T-cell (primary cell): ENCODE data around the gene TPCN1. TPM values are rescaled to one million over a fixed set of nuclear protein-coding genes. Genes with fewer than 3 reads are reported as not detected.

Experiments
- ATAC-seq, 4 experiments: fragments of 200-7000 bp in 3 of 4; fragments of 150-1000 bp in 1 of 4; cut with Tn5 transposase; replicated peaks in 1 of 4; 1 replicate in 3 of 4; 2 replicates in 1 of 4; pipeline ENCODE4 v1.10.0; 2021; ENCODE audit warnings: moderate library complexity in 3 of 4, mild to moderate bottlenecking in 2 of 4, moderate number of reproducible peaks in 1 of 4
- CTCF ChIA-PET, 2 donors: fragments of 300-600 bp; sonication (Branson Sonifier 250); formaldehyde crosslinking; loops; one replicate each; lab custom pipeline; 2022; ENCODE audit warnings: antibody characterized with exemption in 2 of 2; lab: Charles Lee
- POLR2A ChIA-PET, 2 donors: fragments of 300-600 bp; sonication (Branson Sonifier 250); formaldehyde crosslinking; loops; one replicate each; lab custom pipeline; 2022; ENCODE audit warnings: antibody characterized with exemption in 2 of 2; lab: Charles Lee
- DNase-seq, 35 experiments: peaks; one replicate each; pipeline versions ENCODE4 v3.0.0 to v3.0.0-alpha.2; 2013 to 2023
- H3K27ac ChIP-seq: one replicate; pipeline ENCODE4 v1.5.1; 2013; ENCODE audit warnings: low read length
- H3K27me3 ChIP-seq, 2 experiments: replicated peaks in 1 of 2; 1 replicate in 1 of 2; 2 replicates in 1 of 2; pipeline versions ENCODE4 v1.6.1 to v1.7.0; 2013; ENCODE audit warnings: low read length in 1 of 2, mixed read lengths in 1 of 2; ENCODE audit not compliant: control insufficient read depth in 2 of 2, insufficient read depth in 2 of 2; ENCODE audit errors: extremely low read depth in 1 of 2
- H3K36me3 ChIP-seq, 2 donors: 1 replicate in 1 of 2; 2 replicates in 1 of 2; pipeline versions ENCODE4 v1.6.1 to v1.7.0; 2013; ENCODE audit warnings: low read length in 1 of 2; ENCODE audit not compliant: control insufficient read depth in 2 of 2, insufficient read depth in 1 of 2; ENCODE audit errors: extremely low read depth in 1 of 2
- H3K4me1 ChIP-seq, 2 experiments: 1 replicate in 1 of 2; 2 replicates in 1 of 2; pipeline versions ENCODE4 v1.6.1 to v1.7.0; 2013; ENCODE audit warnings: low read length in 2 of 2, mixed read lengths in 1 of 2; ENCODE audit not compliant: insufficient read depth in 2 of 2, control insufficient read depth in 1 of 2; ENCODE audit errors: extremely low read depth in 1 of 2
- H3K4me3 ChIP-seq, 2 donors: 1 replicate in 1 of 2; 2 replicates in 1 of 2; pipeline versions ENCODE4 v1.5.1 to v1.7.0; 2013; ENCODE audit warnings: mild to moderate bottlenecking in 2 of 2, low read length in 1 of 2, moderate library complexity in 1 of 2; ENCODE audit not compliant: control insufficient read depth in 1 of 2; ENCODE audit errors: extremely low read depth in 1 of 2
- H3K9me3 ChIP-seq: 2 replicates; pipeline ENCODE4 v1.7.0; 2013
- H3K27ac Mint-ChIP-seq, 2 donors: one replicate each; pipeline ENCODE4 v1.8.0; 2020 to 2021; ENCODE audit warnings: mild to moderate bottlenecking in 2 of 2, mixed read lengths in 2 of 2
- H3K27me3 Mint-ChIP-seq, 2 donors: one replicate each; pipeline ENCODE4 v1.8.0; 2021 to 2022; ENCODE audit warnings: mixed read lengths in 2 of 2
- H3K36me3 Mint-ChIP-seq: one replicate; pipeline ENCODE4 v1.8.0; 2021; ENCODE audit warnings: mixed read lengths
- H3K4me1 Mint-ChIP-seq, 3 donors: one replicate each; pipeline ENCODE4 v1.8.0; 2020 to 2022; ENCODE audit warnings: mixed read lengths in 3 of 3, mild to moderate bottlenecking in 1 of 3
- H3K4me3 Mint-ChIP-seq, 3 donors: one replicate each; pipeline ENCODE4 v1.8.0; 2020 to 2022; ENCODE audit warnings: mild to moderate bottlenecking in 3 of 3, mixed read lengths in 3 of 3, moderate library complexity in 3 of 3
- H3K9me3 Mint-ChIP-seq, 3 donors: one replicate each; pipeline ENCODE4 v1.8.0; 2020 to 2022; ENCODE audit warnings: mixed read lengths in 3 of 3
- WGBS: methylation state at CpG from one replicate; pipeline ENCODE4 v1.1.5; 2013; ENCODE audit warnings: missing lambda C conversion rate; ENCODE audit not compliant: insufficient coverage; 5-methylcytosine and 5-hydroxymethylcytosine counted together
- total RNA-seq, 35 experiments: library from RNA in 6 of 35; stranded (reverse) in 6 of 35; fragments of 120-200 nt in 1 of 35; gene quantifications; one replicate each; pipeline versions ENCODE4 v1.2.1 to v1.2.4 and lab custom pipeline; 2013 to 2026

Gene TPCN1
- total RNA-seq, 5 donors from 2014 or later (not counting 1 experiment from before 2014, with no cell fraction given), result 58.8 to 81.6 (median 73.5) TPM

DNA sequence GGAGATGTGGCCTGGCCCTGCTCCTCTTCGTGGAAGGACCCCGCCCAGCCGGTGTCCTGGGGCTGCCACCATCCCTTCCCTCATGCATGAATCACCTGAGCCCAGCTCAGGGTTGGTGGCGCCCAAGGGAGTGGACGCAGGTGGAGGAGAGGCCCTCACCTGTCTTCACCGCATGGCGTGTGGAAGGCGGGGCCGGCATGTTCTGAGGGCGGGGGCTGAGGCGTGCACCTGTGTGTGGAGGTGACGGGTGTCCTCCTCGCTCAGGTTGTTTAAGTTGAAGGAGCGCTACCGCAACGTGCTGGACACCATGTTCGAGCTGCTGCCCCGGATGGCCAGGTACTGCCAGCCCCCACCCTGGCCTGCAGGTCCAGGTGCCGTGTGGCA lies 66.6 kb downstream of the TPCN1 start:
- Histone ChIP-seq H3K9me3 (no peaks in the 10 kb centered on the region), H3K4me3 (no peak overlapping the region), H3K36me3 (peaks cover 30 to 56% of the 10 kb centered on the region in 2 donors), H3K4me1 (no peaks in the 10 kb centered on the region), H3K27ac (no peak overlapping the region), H3K27me3 (no peaks in the 10 kb centered on the region)
- no peak for DNase-seq
- ChIA-PET CTCF (interaction anchor here in 1 of 2 donors (1.0 kb wide), 1 partner anchor 115 kb away, joined by 3 read pairs; no protein-coding TSS in a partner anchor), POLR2A (no interaction called here)
- Mint-ChIP-seq H3K27ac (no peak overlapping the region), H3K36me3 (peaks cover 42% of the 10 kb centered on the region), H3K27me3 (no peaks in the 10 kb centered on the region), H3K4me1 (no peaks in the 10 kb centered on the region), H3K4me3 (no peak overlapping the region), H3K9me3 (no peaks in the 10 kb centered on the region)
- no peak for ATAC-seq
- 96% methylated on average over 15 of the region's 19 CpGs for WGBS

DNA sequence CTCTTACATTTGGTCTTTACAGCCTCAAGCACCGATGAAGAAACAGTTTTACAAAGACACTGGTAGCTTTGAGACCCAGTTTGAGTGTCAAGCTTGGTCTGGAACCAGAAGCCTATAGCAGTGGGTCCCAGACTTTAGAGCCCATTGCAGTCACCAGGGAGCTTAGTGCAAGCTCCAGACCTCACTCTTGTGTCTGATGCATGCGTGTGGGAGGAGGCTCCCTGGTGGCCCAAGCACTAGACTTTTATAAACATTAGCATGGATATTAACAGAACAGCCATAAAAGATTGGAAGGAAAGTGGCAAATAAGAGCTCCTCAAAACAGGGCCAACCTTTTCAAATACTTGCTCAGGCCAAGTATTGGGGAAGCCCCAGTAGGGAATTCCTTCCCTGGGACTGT lies 68.1 kb downstream of the TPCN1 start:
- ATAC-seq (no peak), DNase-seq (no peak)
- Mint-ChIP-seq H3K27ac (peak overlapping the region in 1 of 2 donors; percentile 6), H3K4me1 (no peaks in the 10 kb centered on the region), H3K9me3 (no peaks in the 10 kb centered on the region), H3K4me3 (no peak overlapping the region), H3K36me3 (peaks cover 49% of the 10 kb centered on the region), H3K27me3 (no peaks in the 10 kb centered on the region)
- H3K4me1 ChIP-seq, result no peaks in the 10 kb centered on the region
- H3K27ac ChIP-seq, result no peak overlapping the region
- POLR2A ChIA-PET, result no interaction called here
- WGBS, result 100% methylated on average over 1 of the region's 2 CpGs
- CTCF ChIA-PET, result interaction anchor here in 1 of 2 donors (0.5 kb wide), 1 partner anchor 296 kb away, joined by 4 read pairs; no protein-coding TSS in a partner anchor
- H3K9me3 ChIP-seq, result no peaks in the 10 kb centered on the region
- no peak overlapping the region for H3K4me3 ChIP-seq
- H3K27me3 ChIP-seq, result no peaks in the 10 kb centered on the region
- peaks cover 35 to 58% of the 10 kb centered on the region in 2 donors for H3K36me3 ChIP-seq

DNA sequence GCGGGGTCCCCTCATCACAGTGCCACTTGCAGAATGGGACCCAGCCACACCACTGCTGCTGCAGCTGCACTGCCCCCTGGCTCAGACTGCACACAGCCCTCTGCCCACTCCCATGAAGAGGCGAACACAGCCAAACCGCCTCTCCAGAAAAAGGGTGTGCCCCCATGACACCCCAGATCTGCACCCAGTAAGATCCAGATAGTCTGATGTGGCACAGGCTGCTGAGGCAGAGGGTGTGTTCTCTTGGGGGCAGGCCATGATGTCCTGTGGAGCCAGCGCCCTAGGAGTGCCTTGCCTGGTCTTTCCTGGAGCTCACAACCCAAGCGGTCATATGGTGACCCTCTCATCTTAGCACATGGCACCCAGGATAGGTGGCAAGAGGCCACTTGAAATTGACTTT lies 69.2 kb downstream of the TPCN1 start:
- Mint-ChIP-seq H3K4me3 (no peak overlapping the region), H3K4me1 (no peaks in the 10 kb centered on the region), H3K9me3 (no peaks in the 10 kb centered on the region), H3K36me3 (peaks cover 37% of the 10 kb centered on the region), H3K27me3 (no peaks in the 10 kb centered on the region), H3K27ac (no peak overlapping the region)
- no peak overlapping the region for H3K4me3 ChIP-seq
- no peaks in the 10 kb centered on the region for H3K9me3 ChIP-seq
- DNase-seq (no peak), ATAC-seq (no peak)
- no peak overlapping the region for H3K27ac ChIP-seq
- H3K36me3 ChIP-seq, result peaks cover 39 to 50% of the 10 kb centered on the region in 2 donors
- 95% methylated on average over 3 of the region's 5 CpGs for WGBS
- H3K4me1 ChIP-seq, result no peaks in the 10 kb centered on the region
- ChIA-PET CTCF (no interaction called here), POLR2A (no interaction called here)
- no peaks in the 10 kb centered on the region for H3K27me3 ChIP-seq

DNA sequence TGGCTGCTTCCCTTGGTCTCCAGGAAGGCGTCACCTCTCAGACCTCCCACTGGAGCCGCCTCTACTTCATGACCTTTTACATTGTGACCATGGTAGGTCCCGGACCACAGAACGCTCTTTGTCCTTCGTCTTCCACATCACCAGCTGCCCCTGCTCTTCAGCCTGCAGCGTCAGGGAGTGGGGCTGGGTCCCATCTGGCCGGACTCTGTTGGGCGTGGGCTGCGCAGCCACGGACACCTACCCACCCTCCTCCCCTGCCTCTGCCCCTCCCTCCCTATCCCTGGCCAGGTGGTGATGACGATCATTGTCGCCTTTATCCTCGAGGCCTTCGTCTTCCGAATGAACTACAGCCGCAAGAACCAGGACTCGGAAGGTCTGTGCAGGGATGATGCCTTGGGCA lies 70.3 kb downstream of the TPCN1 start:
- Mint-ChIP-seq H3K4me1 (no peaks in the 10 kb centered on the region), H3K4me3 (no peak overlapping the region), H3K27me3 (no peaks in the 10 kb centered on the region), H3K9me3 (no peaks in the 10 kb centered on the region), H3K27ac (no peak overlapping the region), H3K36me3 (peaks cover 31% of the 10 kb centered on the region)
- DNase-seq (no peak), ATAC-seq (no peak)
- ChIA-PET CTCF (no interaction called here), POLR2A (no interaction called here)
- H3K9me3 ChIP-seq, result no peaks in the 10 kb centered on the region
- no peaks in the 10 kb centered on the region for H3K27me3 ChIP-seq
- H3K4me1 ChIP-seq, result no peaks in the 10 kb centered on the region
- peaks cover 37 to 50% of the 10 kb centered on the region in 2 donors for H3K36me3 ChIP-seq
- H3K4me3 ChIP-seq, result no peak overlapping the region
- 96% methylated on average over 15 of the region's 17 CpGs for WGBS
- no peak overlapping the region for H3K27ac ChIP-seq

DNA sequence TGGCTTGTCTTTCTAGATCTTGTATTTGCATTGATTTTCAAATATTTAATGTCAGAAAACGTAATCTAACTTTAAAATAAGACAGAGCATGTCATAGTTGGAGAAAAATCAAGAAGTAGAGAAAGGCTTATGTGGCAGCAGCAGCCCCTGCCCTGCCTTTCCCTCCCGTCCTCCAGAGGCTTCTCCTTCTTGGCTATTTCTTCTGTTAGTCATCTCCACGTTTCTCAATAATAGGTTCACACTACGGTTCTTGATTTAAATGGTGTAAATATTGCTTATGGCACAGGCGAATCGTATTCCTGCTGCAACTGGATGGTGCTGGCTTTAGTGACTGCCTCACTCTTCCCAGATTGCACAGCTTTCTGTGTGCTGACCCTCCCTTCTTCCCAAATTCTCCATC lies 70.8 kb downstream of the TPCN1 start:
- peaks cover 37 to 51% of the 10 kb centered on the region in 2 donors for H3K36me3 ChIP-seq
- peaks cover 28% of the 10 kb centered on the region for H3K36me3 Mint-ChIP-seq
- H3K9me3 ChIP-seq, result no peaks in the 10 kb centered on the region
- ATAC-seq (no peak), DNase-seq (no peak)
- no peaks in the 10 kb centered on the region for H3K27me3 Mint-ChIP-seq
- WGBS, result 100% methylated on average over 1 of the region's 6 CpGs
- H3K4me3 ChIP-seq, result no peak overlapping the region
- no peak overlapping the region for H3K4me3 Mint-ChIP-seq
- H3K9me3 Mint-ChIP-seq, result no peaks in the 10 kb centered on the region
- no peaks in the 10 kb centered on the region for H3K4me1 ChIP-seq
- H3K27me3 ChIP-seq, result no peaks in the 10 kb centered on the region
- H3K27ac ChIP-seq, result no peak overlapping the region
- POLR2A ChIA-PET, result no interaction called here
- CTCF ChIA-PET, result no interaction called here
- peak overlapping the region in 1 of 2 donors; percentile 35 for H3K27ac Mint-ChIP-seq
- no peaks in the 10 kb centered on the region for H3K4me1 Mint-ChIP-seq

DNA sequence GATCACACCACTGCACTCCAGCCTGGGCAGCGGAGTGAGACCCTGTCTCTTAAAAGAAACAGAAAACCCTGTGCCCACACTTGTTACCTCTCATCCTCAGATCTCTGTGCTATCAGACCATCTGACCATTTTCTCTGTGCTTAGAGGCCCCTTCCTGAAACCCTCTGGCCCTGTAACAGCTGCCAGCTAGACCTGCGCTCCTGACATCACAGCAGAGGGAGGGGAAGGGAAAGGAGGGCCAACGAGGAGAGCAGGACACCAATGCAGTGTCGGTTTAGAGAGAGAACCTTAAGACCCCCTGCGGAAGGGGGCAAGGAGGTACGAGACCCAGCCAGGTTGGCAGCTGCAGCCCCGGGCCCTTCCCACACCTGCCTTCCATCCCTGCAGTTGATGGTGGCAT lies 71.3 kb downstream of the TPCN1 start:
- Mint-ChIP-seq H3K27me3 (no peaks in the 10 kb centered on the region), H3K36me3 (peaks cover 28% of the 10 kb centered on the region), H3K4me3 (no peak overlapping the region), H3K27ac (peak overlapping the region in 1 of 2 donors; percentile 35), H3K9me3 (no peaks in the 10 kb centered on the region), H3K4me1 (no peaks in the 10 kb centered on the region)
- Histone ChIP-seq H3K4me3 (no peak overlapping the region), H3K36me3 (peaks cover 37 to 51% of the 10 kb centered on the region in 2 donors), H3K4me1 (no peaks in the 10 kb centered on the region), H3K9me3 (no peaks in the 10 kb centered on the region), H3K27ac (no peak overlapping the region), H3K27me3 (no peaks in the 10 kb centered on the region)
- no peak for DNase-seq
- no peak for ATAC-seq
- WGBS, result 100% methylated on average over 4 of the region's 7 CpGs
- ChIA-PET CTCF (no interaction called here), POLR2A (no interaction called here)

DNA sequence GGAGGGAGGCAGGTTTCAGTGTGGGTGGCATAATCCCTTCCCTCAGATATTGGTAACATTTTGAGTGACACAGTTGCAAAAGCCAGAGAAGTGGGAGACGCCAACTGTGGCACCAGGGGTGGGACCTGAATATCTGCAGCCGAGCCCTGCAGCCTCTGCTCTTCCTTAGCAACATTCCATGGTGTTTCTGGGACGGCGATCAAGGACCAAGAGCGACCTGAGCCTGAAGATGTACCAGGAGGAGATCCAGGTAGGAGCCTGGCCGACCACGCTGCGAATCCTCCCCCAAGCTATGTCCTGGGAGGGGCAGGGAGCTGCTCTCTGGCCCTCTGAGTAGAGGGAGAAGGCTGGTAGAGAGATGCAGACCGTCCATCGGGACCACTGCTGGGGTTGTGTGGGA lies 71.8 kb downstream of the TPCN1 start:
- peaks cover 37 to 47% of the 10 kb centered on the region in 2 donors for H3K36me3 ChIP-seq
- no peaks in the 10 kb centered on the region for H3K9me3 Mint-ChIP-seq

More for the DNA sequence above, 71.8 kb downstream of the TPCN1 start:
- Mint-ChIP-seq H3K4me1 (no peaks in the 10 kb centered on the region), H3K36me3 (peaks cover 28% of the 10 kb centered on the region), H3K4me3 (no peak overlapping the region), H3K27me3 (no peaks in the 10 kb centered on the region), H3K27ac (no peak overlapping the region)
- Histone ChIP-seq H3K4me3 (no peak overlapping the region), H3K27ac (no peak overlapping the region), H3K27me3 (no peaks in the 10 kb centered on the region), H3K4me1 (no peaks in the 10 kb centered on the region), H3K9me3 (no peaks in the 10 kb centered on the region)
- 95% methylated on average over 3 of the region's 10 CpGs for WGBS
- ChIA-PET POLR2A (interaction anchor here in 1 of 2 donors (0.6 kb wide), 1 partner anchor 96 kb away, joined by 13 read pairs; no protein-coding TSS in a partner anchor), CTCF (no interaction called here)
- ATAC-seq (no peak), DNase-seq (no peak)
